Spinal cord (tissue), 10 donors: Measurements from ENCODE around the gene UBE3B. TPM values are rescaled to one million over a fixed set of nuclear protein-coding genes. Genes with fewer than 3 reads are reported as not detected.

Source experiments
- DNase-seq, 6 donors: peaks; one replicate each; pipeline versions ENCODE4 v3.0.0 to v3.0.0-alpha.2; 2013 to 2015; ENCODE audit warnings: low spot score in 6 of 6, low read depth in 4 of 6
- H3K27ac ChIP-seq: one replicate; pipeline ENCODE4 v1.5.1; 2013; ENCODE audit warnings: low read depth, low read length, control low read depth
- H3K27me3 ChIP-seq: one replicate; pipeline ENCODE4 v1.6.1; 2013; ENCODE audit warnings: low read length; ENCODE audit not compliant: control insufficient read depth, insufficient read depth
- H3K36me3 ChIP-seq: one replicate; pipeline ENCODE4 v1.6.1; 2013; ENCODE audit warnings: low read length; ENCODE audit not compliant: control insufficient read depth, insufficient read depth
- H3K4me1 ChIP-seq: one replicate; pipeline ENCODE4 v1.6.1; 2013; ENCODE audit warnings: low read length; ENCODE audit not compliant: control insufficient read depth, insufficient read depth
- H3K4me3 ChIP-seq: one replicate; pipeline ENCODE4 v1.5.1; 2013; ENCODE audit warnings: low read depth, low read length, control low read depth
- H3K9me3 ChIP-seq: one replicate; pipeline ENCODE4 v1.6.1; 2013; ENCODE audit warnings: low read length; ENCODE audit not compliant: control insufficient read depth, insufficient read depth
- WGBS: methylation state at CpG from one replicate; pipeline ENCODE4 v1.1.5; 2013; ENCODE audit warnings: missing lambda C conversion rate; ENCODE audit not compliant: insufficient coverage; 5-methylcytosine and 5-hydroxymethylcytosine counted together
- polyA plus RNA-seq, 2 donors: library from polyadenylated mRNA; unstranded; fragments of 120-200 nt; gene quantifications; one replicate each; pipeline ENCODE4 v1.2.1, GENCODE V29; 2013; ENCODE audit not compliant: insufficient read length in 2 of 2
- total RNA-seq, 2 donors: library from RNA; depleted of rRNA in 1 of 2; stranded (reverse); fragments of 120-200 nt in 1 of 2; fragments of >200 nt in 1 of 2; gene quantifications; one replicate each; pipeline versions ENCODE4 v1.2.3 to v1.2.4, GENCODE V29; 2013 to 2014
- donor health status: healthy.

The UBE3B gene
- total and polyA plus RNA-seq, 4 donors: 25.7 to 30.2 (median 26.9) TPM

GRCh38 chr12:109519787-109520186 lies 42.4 kb downstream of the UBE3B start:
- H3K36me3 ChIP-seq: peaks cover 72% of the 10 kb centered on the region
- WGBS: 88% methylated on average over 6 of the region's 6 CpGs
- no peaks in the 10 kb centered on the region for H3K9me3 ChIP-seq
- peaks cover 21% of the 10 kb centered on the region for H3K4me1 ChIP-seq
- DNase-seq: no peak
- H3K27me3 ChIP-seq: no peaks in the 10 kb centered on the region
- H3K4me3 ChIP-seq: no peak overlapping the region
- no peak overlapping the region for H3K27ac ChIP-seq

- Histone ChIP-seq H3K27me3 (no peaks in the 10 kb centered on the region), H3K9me3 (no peaks in the 10 kb centered on the region), H3K36me3 (peaks cover 64% of the 10 kb centered on the region), H3K4me3 (no peak overlapping the region), H3K27ac (no peak overlapping the region), H3K4me1 (peaks cover 21% of the 10 kb centered on the region)
- 71% methylated on average over 8 of the region's 10 CpGs for WGBS
- no peak for DNase-seq
Measured at GRCh38 chr12:109521831-109522230, 44.4 kb downstream of the UBE3B start.

GRCh38 chr12:109523071-109523470 lies 45.6 kb downstream of the UBE3B start:
- WGBS: 31% methylated on average over 10 of the region's 10 CpGs
- peaks cover 64% of the 10 kb centered on the region for H3K36me3 ChIP-seq
- H3K27ac ChIP-seq: no peak overlapping the region
- no peaks in the 10 kb centered on the region for H3K27me3 ChIP-seq
- peaks cover 21% of the 10 kb centered on the region for H3K4me1 ChIP-seq
- peak; percentile 17 to 90 (median 46) for DNase-seq
- H3K9me3 ChIP-seq: no peaks in the 10 kb centered on the region
- no peak overlapping the region for H3K4me3 ChIP-seq

- H3K36me3 ChIP-seq: peaks cover 64% of the 10 kb centered on the region
Measured at GRCh38 chr12:109523504-109523903, 46.1 kb downstream of the UBE3B start.

GRCh38 chr12:109524466-109525278 lies 47.2 kb downstream of the UBE3B start:
- 78% methylated on average over 24 of the region's 26 CpGs for WGBS
- H3K27ac ChIP-seq: no peak overlapping the region
- peaks cover 65% of the 10 kb centered on the region for H3K36me3 ChIP-seq
- DNase-seq: no peak
- no peaks in the 10 kb centered on the region for H3K9me3 ChIP-seq
- no peak overlapping the region for H3K4me3 ChIP-seq
- peaks cover 21% of the 10 kb centered on the region for H3K4me1 ChIP-seq
- H3K27me3 ChIP-seq: no peaks in the 10 kb centered on the region

More at GRCh38 chr12:109523504-109523903, 46.1 kb downstream of the UBE3B start:
- H3K27ac ChIP-seq: no peak overlapping the region
- H3K9me3 ChIP-seq: no peaks in the 10 kb centered on the region
- H3K4me3 ChIP-seq: no peak overlapping the region
- no peak for DNase-seq
- 43% methylated on average over 2 of the region's 5 CpGs for WGBS
- peaks cover 21% of the 10 kb centered on the region for H3K4me1 ChIP-seq
- H3K27me3 ChIP-seq: no peaks in the 10 kb centered on the region

DNA sequence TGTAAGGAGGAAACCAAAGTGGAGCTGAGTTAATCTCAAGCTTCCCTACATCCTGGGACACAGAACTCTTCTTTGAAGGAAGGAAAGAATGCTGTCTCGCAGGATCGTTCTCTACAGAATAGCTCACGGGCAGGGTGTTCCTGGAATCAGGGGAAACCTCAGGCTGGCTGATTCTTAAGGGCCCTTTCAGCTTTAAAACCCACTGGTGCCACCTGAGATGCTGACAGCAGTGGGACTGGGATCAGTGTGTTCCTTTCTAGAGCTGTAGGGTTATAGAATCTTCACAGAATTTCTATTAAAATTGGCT lies 47.8 kb downstream of the UBE3B start:
- no peak overlapping the region for H3K27ac ChIP-seq
- WGBS: 57% methylated on average over 2 of the region's 3 CpGs
- DNase-seq: no peak
- peaks cover 25% of the 10 kb centered on the region for H3K4me1 ChIP-seq
- H3K9me3 ChIP-seq: no peaks in the 10 kb centered on the region
- H3K36me3 ChIP-seq: peaks cover 70% of the 10 kb centered on the region
- H3K4me3 ChIP-seq: no peak overlapping the region
- H3K27me3 ChIP-seq: no peaks in the 10 kb centered on the region

- no peak overlapping the region for H3K4me3 ChIP-seq
- no peaks in the 10 kb centered on the region for H3K9me3 ChIP-seq
- WGBS: 71% methylated on average over 5 of the region's 8 CpGs
- no peak overlapping the region for H3K27ac ChIP-seq
- DNase-seq: no peak
- no peaks in the 10 kb centered on the region for H3K27me3 ChIP-seq
- H3K4me1 ChIP-seq: peaks cover 20% of the 10 kb centered on the region
- H3K36me3 ChIP-seq: peaks cover 61% of the 10 kb centered on the region
Measured at GRCh38 chr12:109527489-109528123, 50.2 kb downstream of the UBE3B start.

GRCh38 chr12:109529691-109530640 lies 52.5 kb downstream of the UBE3B start:
- Histone ChIP-seq H3K27me3 (no peaks in the 10 kb centered on the region), H3K4me3 (no peak overlapping the region), H3K4me1 (peaks cover 4% of the 10 kb centered on the region), H3K9me3 (no peaks in the 10 kb centered on the region), H3K27ac (no peak overlapping the region), H3K36me3 (peaks cover 61% of the 10 kb centered on the region)
- 42% methylated on average over 10 of the region's 19 CpGs for WGBS
- peak in 1 of 6 donors; percentile 70 for DNase-seq

DNA sequence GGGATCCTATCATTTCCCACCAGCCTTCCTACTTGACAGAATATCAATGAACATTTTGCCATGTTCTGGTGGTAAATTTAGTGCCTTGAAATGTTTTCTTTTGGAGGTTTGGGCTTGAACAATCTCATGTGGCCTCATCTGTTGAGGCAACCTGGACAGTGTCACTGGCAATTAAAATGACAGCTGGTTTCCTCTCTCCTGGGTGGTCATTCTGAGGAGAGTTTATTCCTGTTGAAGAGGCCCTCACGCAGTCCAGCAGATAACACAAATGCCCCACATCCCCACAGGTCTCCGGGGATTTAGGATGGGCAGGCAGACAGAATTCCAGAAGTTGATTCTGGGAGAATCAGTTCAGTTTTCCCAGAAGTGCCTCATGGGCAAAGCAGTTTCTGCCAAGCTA lies 54.0 kb downstream of the UBE3B start:
- peaks cover 70% of the 10 kb centered on the region for H3K36me3 ChIP-seq

More for the DNA sequence above, 54.0 kb downstream of the UBE3B start:
- DNase-seq: no peak
- no peak overlapping the region for H3K27ac ChIP-seq
- no peak overlapping the region for H3K4me3 ChIP-seq
- peaks cover 4% of the 10 kb centered on the region for H3K4me1 ChIP-seq
- no peaks in the 10 kb centered on the region for H3K9me3 ChIP-seq
- H3K27me3 ChIP-seq: no peaks in the 10 kb centered on the region
- WGBS: no CpG with 5 or more reads among the region's 2 CpGs
